Lower leg skin (tissue), 3 donors: ENCODE measurements around the gene DDC.

Experiments
- CTCF ChIP-seq, 3 donors: fragments of 450-650 bp; IDR thresholded peaks; one replicate each; pipeline ENCODE4 v1.5.1; 2016; ENCODE audit warnings: antibody characterized with exemption in 3 of 3, mild to moderate bottlenecking in 3 of 3, moderate library complexity in 2 of 3
- POLR2A ChIP-seq, 2 donors: fragments of 450-650 bp; IDR thresholded peaks; one replicate each; pipeline ENCODE4 v1.6.1; 2016 to 2017; ENCODE audit warnings: antibody characterized with exemption in 2 of 2, mild to moderate bottlenecking in 1 of 2, moderate library complexity in 1 of 2

GRCh38 chr7:50502947-50503346, 62.3 kb downstream of the DDC start:
- TF ChIP-seq CTCF (IDR thresholded peaks at IDR 0.05) (no peak), POLR2A (IDR thresholded peaks at IDR 0.05) (no peak)
